ENCODE results near the gene EFCAB8.
"Not testable (repeated sequence)": the region's sequence is repeated elsewhere in the genome, so short reads cannot be mapped to it uniquely, and the experiment has no call there.

Gene EFCAB8

GRCh38 chr20:32912688-32913087, 54.0 kb downstream of the EFCAB8 start:
- DNase-seq: no peak

- no peak for DNase-seq
These were observed 55.3 kb downstream of the EFCAB8 start for GRCh38 chr20:32914031-32914430.

GRCh38 chr20:32917191-32917950, 58.6 kb downstream of the EFCAB8 start:
- DNase-seq: no peak

GRCh38 chr20:32918296-32918695, 59.6 kb downstream of the EFCAB8 start:
- DNase-seq: no peak

GRCh38 chr20:32918751-32919150, 60.0 kb downstream of the EFCAB8 start:
- DNase-seq: no peak

- no peak for DNase-seq
These were observed 61.3 kb downstream of the EFCAB8 start for GRCh38 chr20:32920066-32920465.

- DNase-seq: no peak
These were observed 62.0 kb downstream of the EFCAB8 start for GRCh38 chr20:32920530-32921298.

GRCh38 chr20:32922466-32922865, 63.7 kb downstream of the EFCAB8 start:
- DNase-seq: no peak

- DNase-seq: no peak
These were observed 66.1 kb downstream of the EFCAB8 start for GRCh38 chr20:32924781-32925180.

- DNase-seq: no peak
These were observed 66.9 kb downstream of the EFCAB8 start for GRCh38 chr20:32925481-32926196.

- DNase-seq: no peak
These were observed 70.4 kb downstream of the EFCAB8 start for GRCh38 chr20:32929162-32929561.

- no peak for DNase-seq
These were observed 71.5 kb downstream of the EFCAB8 start for GRCh38 chr20:32930181-32930580.

GRCh38 chr20:32930701-32931100, 72.0 kb downstream of the EFCAB8 start:
- no peak for DNase-seq

- DNase-seq: no peak
These were observed 75.9 kb downstream of the EFCAB8 start for GRCh38 chr20:32934580-32934979.

- DNase-seq: no peak
These were observed 82.6 kb downstream of the EFCAB8 start for GRCh38 chr20:32941155-32941885.

GRCh38 chr20:32943490-32944052, 84.8 kb downstream of the EFCAB8 start:
- no peak for DNase-seq

- DNase-seq: no peak
These were observed 87.0 kb downstream of the EFCAB8 start for GRCh38 chr20:32945710-32946221.

GRCh38 chr20:32946629-32947028, 87.9 kb downstream of the EFCAB8 start:
- no peak for DNase-seq

- not testable (repeated sequence) for DNase-seq
These were observed 91.8 kb downstream of the EFCAB8 start for GRCh38 chr20:32950539-32950938.

- DNase-seq: no peak
These were observed 98.7 kb downstream of the EFCAB8 start for GRCh38 chr20:32957459-32957858.

- no peak for DNase-seq
These were observed 99.9 kb downstream of the EFCAB8 start for GRCh38 chr20:32958574-32958973.

Data from activated CD4-positive, alpha-beta T cell treated with anti-CD3 and anti-CD28 coated beads for 1 hour (primary cell).